HepG2 (cell line): Measurements from ENCODE around the gene C9orf50. TPM values are rescaled to one million over a fixed set of nuclear protein-coding genes. Genes with fewer than 3 reads are reported as not detected.
A peak's percentile ranks its signal among the peaks of the same experiment; 100 is the strongest.

Experiments
- ATAC-seq: fragments of 200-7000 bp; cut with Tn5 transposase; 3 replicates; pipeline ENCODE4 v1.9.1; 2020; ENCODE audit warnings: mild to moderate bottlenecking, moderate library complexity
- BruUV-seq: library from RNA; stranded (reverse); fragments of 400-500 nt; replicated peaks from 2 replicates; lab custom pipeline; 2021; lab: Mats Ljungman, UMichigan
- CTCF ChIA-PET: fragments of 300-600 bp; formaldehyde crosslinking; extraction: SDS; loops from one replicate; lab custom pipeline; 2021; ENCODE audit warnings: low total read pairs, inconsistent platforms, low intra/inter-chr PET ratio; lab: Yijun Ruan, JAX
- POLR2A ChIA-PET: fragments of 350-600 bp; sonication (Branson Sonifier 250); formaldehyde crosslinking; loops from one replicate; lab custom pipeline; 2020; ENCODE audit warnings: antibody characterized with exemption, inconsistent platforms; lab: Yijun Ruan, JAX
- DNase-seq: peaks from one replicate; pipeline ENCODE4 v3.0.0-alpha.2; 2015; ENCODE audit warnings: low spot score
- FAIRE-seq: peaks from 3 replicates; lab custom pipeline; 2011; peaks lifted over from hg19 to GRCh38; lab: Jason Lieb, UNC
- H2AFZ ChIP-seq: one replicate; pipeline ENCODE4 v1.6.1; 2011; ENCODE audit warnings: low read length, inconsistent platforms
- H3K27ac ChIP-seq: fragments of 300-600 bp; 3 replicates; pipeline ENCODE4 v1.8.0; 2011; ENCODE audit warnings: mixed run types, mild to moderate bottlenecking, mixed read lengths, low read length, inconsistent platforms; ENCODE audit not compliant: insufficient read depth; ENCODE audit errors: extremely low read length
- H3K27me3 ChIP-seq, 2 experiments: fragments of 200-600 bp in 1 of 2; 2 replicates in 1 of 2; 3 replicates in 1 of 2; pipeline versions ENCODE4 v1.6.0 to v1.8.0; 2011; ENCODE audit warnings: low read length in 2 of 2, mild to moderate bottlenecking in 2 of 2, moderate library complexity in 2 of 2, inconsistent platforms in 1 of 2; ENCODE audit not compliant: insufficient read depth in 2 of 2, control insufficient read depth in 1 of 2
- H3K36me3 ChIP-seq, 2 experiments: fragments of 200-600 bp in 1 of 2; replicated peaks in 1 of 2; 2 replicates in 1 of 2; 3 replicates in 1 of 2; pipeline versions ENCODE4 v1.5.1 to v1.8.0; 2011; ENCODE audit warnings: low read length in 2 of 2, inconsistent platforms in 1 of 2; ENCODE audit not compliant: insufficient read depth in 2 of 2, control insufficient read depth in 1 of 2
- H3K4me1 ChIP-seq: 2 replicates; pipeline ENCODE4 v1.5.1; 2012; ENCODE audit warnings: low read length, inconsistent platforms; ENCODE audit not compliant: insufficient read depth
- H3K4me2 ChIP-seq: 2 replicates; pipeline ENCODE4 v1.6.0; 2011; ENCODE audit warnings: low read depth, low read length, inconsistent platforms
- H3K4me3 ChIP-seq, 3 experiments: fragments of 200-600 bp in 1 of 3; sonication (generic), shearing (Covaris generic) in 1 of 3; replicated peaks in 1 of 3; 2 replicates each; pipeline ENCODE4 v1.5.1; 2011 to 2016; ENCODE audit warnings: low read length in 3 of 3, inconsistent platforms in 2 of 3, low read depth in 2 of 3, mild to moderate bottlenecking in 2 of 3, control low read depth in 1 of 3, mixed read lengths in 1 of 3; ENCODE audit not compliant: insufficient read depth in 1 of 3
- H3K79me2 ChIP-seq: one replicate; pipeline ENCODE4 v1.6.1; 2011; ENCODE audit warnings: low read length, inconsistent platforms; ENCODE audit not compliant: insufficient read depth
- H3K9ac ChIP-seq: 2 replicates; pipeline ENCODE4 v1.6.0; 2011; ENCODE audit warnings: mild to moderate bottlenecking, low read depth, low read length, inconsistent platforms; ENCODE audit not compliant: insufficient read depth
- H3K9me3 ChIP-seq: 2 replicates; pipeline ENCODE4 v1.5.1; 2012; ENCODE audit warnings: mild to moderate bottlenecking, low read length
- H4K20me1 ChIP-seq: 2 replicates; pipeline ENCODE4 v1.6.0; 2011; ENCODE audit warnings: inconsistent platforms, mild to moderate bottlenecking, low read length, moderate library complexity; ENCODE audit not compliant: insufficient read depth
- AGO1 ChIP-seq: fragments of 200-400 bp; formaldehyde crosslinking; IDR thresholded peaks from 2 replicates; pipeline ENCODE4 v1.6.1; 2017; ENCODE audit warnings: mild to moderate bottlenecking, low read depth, low read length, moderate library complexity; ENCODE audit not compliant: poor library complexity, severe bottlenecking
- AGO2 ChIP-seq: fragments of 200-400 bp; formaldehyde crosslinking; optimal IDR thresholded peaks from 2 replicates; pipeline ENCODE3; 2017; ENCODE audit warnings: mild to moderate bottlenecking, low read depth, low read length, moderate library complexity
- HINFP ChIP-seq: sonication (generic); formaldehyde crosslinking; IDR thresholded peaks from 2 replicates; pipeline ENCODE4 v1.4.0; 2020; ENCODE audit warnings: low read depth, mild to moderate bottlenecking, missing genetic modification reagents
- RBFOX2 ChIP-seq: fragments of 200-400 bp; formaldehyde crosslinking; IDR thresholded peaks from 2 replicates; pipeline ENCODE4 v1.6.1; 2017; ENCODE audit warnings: low read depth, mild to moderate bottlenecking, low read length
- WGBS: methylation state at CpG from one replicate; pipeline ENCODE4 v1.1.6; 2017; ENCODE audit warnings: low lambda C conversion rate; 5-methylcytosine and 5-hydroxymethylcytosine counted together
- in situ Hi-C: cut with HindIII; loops from 2 replicates; pipeline ENCODE4 v1.10.0; 2017; ENCODE audit warnings: low pct_unique_long_range_greater_than_20kb; ENCODE audit not compliant: extremely low pct_ligation_motif_present
- intact Hi-C: fragments of 100-400 bp; cut with micrococcal nuclease; formaldehyde crosslinking; loops from one replicate; pipeline ENCODE4 v1.10.0; 2022; ENCODE audit not compliant: unreplicated experiment
- polyA plus RNA-seq, 8 experiments: library from polyadenylated mRNA; depleted of rRNA in 3 of 8; stranded (reverse) in 7 of 8; unstranded in 1 of 8; fragments of >200 nt; fragmentation: Illumina TruSeq in 4 of 8; extraction: Trizol in 4 of 8; gene quantifications; 2 replicates each; pipeline versions ENCODE4 v1.2.1 to v1.2.3, GENCODE V29; 2011 to 2016; ENCODE audit warnings: low read depth in 4 of 8, missing spikeins in 1 of 8, mixed read lengths in 1 of 8; ENCODE audit not compliant: insufficient read depth in 1 of 8
- total RNA-seq, 5 experiments: library from RNA; depleted of rRNA; stranded (reverse); fragments of >200 nt; fragmentation: Illumina TruSeq; extraction: Trizol; gene quantifications; 2 replicates each; pipeline ENCODE4 v1.2.3, GENCODE V29; 2016; ENCODE audit warnings: low read depth in 1 of 5

Gene C9orf50
- total and polyA plus RNA-seq, 2 of the 13 experiments (the other 11 are each of a cell fraction or from before 2014, with no cell fraction given) = not detected

- DNase-seq (no peak), FAIRE-seq (no peak), ATAC-seq (no peak)
- no peak overlapping the region for H3K27ac ChIP-seq
- peak; percentile 22 for TF ChIP-seq AGO1
- TF ChIP-seq HINFP (CRISPR knock-in tag) = no peak
- TF ChIP-seq RBFOX2 = peak; percentile 57; the same call in 1 of the 2 replicates
- peak; percentile 58 for TF ChIP-seq AGO2
- ChIA-PET POLR2A (no interaction called here), CTCF (interaction anchor here (2.9 kb wide), 1 partner anchor 474 kb away, joined by 13 read pairs; no protein-coding TSS in a partner anchor)
- no peak overlapping the region for H3K9ac ChIP-seq
- no peaks in the 10 kb centered on the region for H3K79me2 ChIP-seq
- 69% methylated on average over 6 of the region's 15 CpGs for WGBS
- intact Hi-C loops (no loop called here), in situ Hi-C loops (loop anchor here (10.0 kb wide), 3 partner anchors 118 to 438 kb away; partner anchors contain the start of gene IER5L)
- H2AFZ ChIP-seq = no peak overlapping the region
- H3K36me3 ChIP-seq = no peaks in the 10 kb centered on the region; a peak in 1 of 5 replicates
- H3K9me3 ChIP-seq = no peaks in the 10 kb centered on the region
- peaks cover 3% of the 10 kb centered on the region; the same call in 1 of the 2 replicates for H4K20me1 ChIP-seq
- no peaks in the 10 kb centered on the region for H3K27me3 ChIP-seq
- no peak overlapping the region for H3K4me3 ChIP-seq
- H3K4me1 ChIP-seq = peaks cover 39% of the 10 kb centered on the region
- no TSS peak for BruUV-seq
- no peak overlapping the region for H3K4me2 ChIP-seq
Observed at GRCh38 chr9:129612815-129613519, 7.9 kb downstream of the C9orf50 start.
